ENCODE data around the gene TNC. TPM values are rescaled to one million over a fixed set of nuclear protein-coding genes. Genes with fewer than 3 reads are reported as not detected.

The TNC gene
- total and polyA plus RNA-seq, 10 of the 15 experiments (the other 5 are each of a cell fraction or from before 2014, with no cell fraction given) = 0.05 to 4.2 (median 0.14) TPM

- H4K20me1 ChIP-seq (ENCODE audit: control insufficient read depth, insufficient read depth) = no peaks in the 10 kb centered on the region
- ChIA-PET CTCF (no interaction called here), SMC1A (ENCODE audit: uncharacterized antibody, unreplicated experiment) (interaction anchor here (0.6 kb wide), 1 partner anchor 1479 kb away, joined by 3 read pairs; no protein-coding TSS in a partner anchor), POLR2A (no interaction called here), RAD21 (ENCODE audit: unreplicated experiment) (no interaction called here)
- BruUV-seq (replicated peaks) = no TSS peak
- no peak for ATAC-seq
- in situ Hi-C loops (cut with MboI) = no loop called here
- FAIRE-seq = no peak
- no peak overlapping the region for H3K9ac ChIP-seq (ENCODE audit: control insufficient read depth, insufficient read depth, low read length)
- no peaks in the 10 kb centered on the region for H3K79me2 ChIP-seq (ENCODE audit: control insufficient read depth, insufficient read depth, low read length)
- DNase-seq (ENCODE audit: low read depth, low spot score) = no peak
- H3K4me3 ChIP-seq = no peak overlapping the region
- no peaks in the 10 kb centered on the region for H3K9me3 ChIP-seq (replicated peaks; ENCODE audit: control insufficient read depth, insufficient read depth, low read length)
- H3K36me3 ChIP-seq (ENCODE audit: control insufficient read depth in 2 of 2, insufficient read depth in 2 of 2, low read length in 1 of 2) = no peaks in the 10 kb centered on the region
- H3K4me1 ChIP-seq (ENCODE audit: control insufficient read depth, insufficient read depth, low read length) = no peaks in the 10 kb centered on the region
- no peak overlapping the region for H3K4me2 ChIP-seq (ENCODE audit: control insufficient read depth, insufficient read depth)
- intact Hi-C loops (cut with micrococcal nuclease; ENCODE audit: unreplicated experiment) = no loop called here
- 18% methylated on average over 2 of the region's 2 CpGs for WGBS (ENCODE audit: insufficient coverage, insufficient replicate concordance, low lambda C conversion rate, missing lambda C conversion rate)
- no peaks in the 10 kb centered on the region for H3K27me3 ChIP-seq (replicated peaks in 1 of 2; ENCODE audit: control insufficient read depth in 2 of 2, insufficient read depth in 2 of 2, low read length in 1 of 2)
- no peak overlapping the region for H3K27ac ChIP-seq (ENCODE audit: control insufficient read depth, insufficient read depth)
- H2AFZ ChIP-seq (ENCODE audit: control insufficient read depth, low read depth, low read length) = no peak overlapping the region
- no peak for TF ChIP-seq IRF3 (IDR thresholded peaks at IDR 0.05)
- no peak for TF ChIP-seq FOS (IDR thresholded peaks at IDR 0.05; ENCODE audit: borderline replicate concordance, extremely low read depth, insufficient read length)
- TF ChIP-seq ZBTB33 (IDR thresholded peaks at IDR 0.05) = no peak
- TF ChIP-seq CHD4 (IDR thresholded peaks at IDR 0.05) = no peak
- no peak for TF ChIP-seq BCL3 (IDR thresholded peaks at IDR 0.05; ENCODE audit: borderline replicate concordance, insufficient read depth, low read depth, low read length, poor library complexity, severe bottlenecking)
- TF ChIP-seq RB1 (IDR thresholded peaks at IDR 0.05; ENCODE audit: borderline replicate concordance) = no peak
- no peak for TF ChIP-seq MLLT1 (IDR thresholded peaks at IDR 0.05)
- no peak for TF ChIP-seq EGR1 (IDR thresholded peaks at IDR 0.05; ENCODE audit: borderline replicate concordance in 1 of 2, low read depth in 2 of 2, low read length in 2 of 2)
- no peak for TF ChIP-seq NFIC (IDR thresholded peaks at IDR 0.05; ENCODE audit: low read depth, low read length)
- no peak for TF ChIP-seq BRCA1 (IDR thresholded peaks at IDR 0.05; ENCODE audit: low read depth, low read length)
- TF ChIP-seq MAX (IDR thresholded peaks at IDR 0.05; ENCODE audit: low read depth, low read length) = no peak
- no peak for TF ChIP-seq REST (IDR thresholded peaks at IDR 0.05; ENCODE audit: low read depth, low read length)
- TF ChIP-seq RFX5 (IDR thresholded peaks at IDR 0.05; ENCODE audit: low read depth, low read length) = no peak
- TF ChIP-seq ZNF274 (IDR thresholded peaks at IDR 0.05; ENCODE audit: insufficient read depth, insufficient read length) = no peak
- no peak for TF ChIP-seq CREB1 (IDR thresholded peaks at IDR 0.05; ENCODE audit: low read depth)
These were observed 26.7 kb upstream of the TNC start for GRCh38 chr9:115144706-115145105.
